HEK293T (cell line): ENCODE measurements around the gene ERBB4.

Experiments
- CTCF ChIA-PET: fragments of 350-600 bp; formaldehyde crosslinking; extraction: SDS; loops from one replicate; lab custom pipeline; 2021; ENCODE audit warnings: antibody characterized with exemption, inconsistent platforms; lab: Yijun Ruan, JAX
- POLR2A ChIA-PET: fragments of 350-600 bp; formaldehyde crosslinking; extraction: SDS; loops from one replicate; lab custom pipeline; 2020; ENCODE audit warnings: antibody characterized with exemption, inconsistent platforms; lab: Yijun Ruan, JAX
- DNase-seq: peaks from one replicate; pipeline ENCODE4 v3.0.0; 2012; ENCODE audit warnings: mixed read lengths; ENCODE audit errors: extremely low spot score
- ARNT ChIP-seq: fragments of 450-650 bp; IDR thresholded peaks from 2 replicates; pipeline ENCODE4 v1.6.1; 2017; ENCODE audit warnings: mild to moderate bottlenecking
- BHLHE40 ChIP-seq: fragments of 450-650 bp; IDR thresholded peaks from 2 replicates; pipeline ENCODE4 v1.6.1; 2016; ENCODE audit warnings: mild to moderate bottlenecking, moderate library complexity, borderline replicate concordance
- CTBP1 ChIP-seq: fragments of 450-650 bp; IDR thresholded peaks from 2 replicates; pipeline ENCODE4 v1.6.1; 2016; ENCODE audit warnings: borderline replicate concordance
- ELF4 ChIP-seq: fragments of 450-650 bp; IDR thresholded peaks from 2 replicates; pipeline ENCODE4 v1.6.1; 2017; ENCODE audit warnings: antibody characterized with exemption
- FOXA1 ChIP-seq: fragments of 450-650 bp; IDR thresholded peaks from 2 replicates; pipeline ENCODE4 v1.6.1; 2016; ENCODE audit warnings: mild to moderate bottlenecking
- FOXK2 ChIP-seq: fragments of 450-650 bp; IDR thresholded peaks from 2 replicates; pipeline ENCODE4 v1.6.1; 2016; ENCODE audit warnings: mild to moderate bottlenecking
- FOXM1 ChIP-seq: fragments of 450-650 bp; IDR thresholded peaks from 2 replicates; pipeline ENCODE4 v1.6.1; 2017; ENCODE audit warnings: mild to moderate bottlenecking, borderline replicate concordance
- HDGF ChIP-seq: fragments of 450-650 bp; IDR thresholded peaks from 2 replicates; pipeline ENCODE4 v1.6.1; 2017; ENCODE audit warnings: antibody characterized with exemption, borderline replicate concordance
- L3MBTL2 ChIP-seq: fragments of 450-650 bp; conservative IDR thresholded peaks from 2 replicates; pipeline ENCODE4 v1.6.1; 2016; ENCODE audit warnings: mild to moderate bottlenecking
- LEF1 ChIP-seq: fragments of 450-650 bp; IDR thresholded peaks from 2 replicates; pipeline ENCODE4 v1.6.1; 2017; ENCODE audit warnings: mild to moderate bottlenecking, borderline replicate concordance
- NFRKB ChIP-seq: fragments of 450-650 bp; IDR thresholded peaks from 2 replicates; pipeline ENCODE4 v1.6.1; 2016; ENCODE audit warnings: mild to moderate bottlenecking, moderate library complexity
- SP1 ChIP-seq: fragments of 450-650 bp; IDR thresholded peaks from 2 replicates; pipeline ENCODE4 v1.6.1; 2017
- SUZ12 ChIP-seq: fragments of 450-650 bp; IDR thresholded peaks from 2 replicates; pipeline ENCODE4 v1.6.1; 2016; ENCODE audit warnings: mild to moderate bottlenecking
- TARDBP ChIP-seq: fragments of 450-650 bp; IDR thresholded peaks from 2 replicates; pipeline ENCODE4 v1.6.1; 2016
- ZNF384 ChIP-seq: fragments of 450-650 bp; IDR thresholded peaks from 2 replicates; pipeline ENCODE4 v1.6.1; 2016
- TF ChIP-seq, protein P1 (sequence below): fragments of 450-650 bp; IDR thresholded peaks from 2 replicates; pipeline ENCODE4 v1.6.1; 2016

ERBB4 gene

DNA sequence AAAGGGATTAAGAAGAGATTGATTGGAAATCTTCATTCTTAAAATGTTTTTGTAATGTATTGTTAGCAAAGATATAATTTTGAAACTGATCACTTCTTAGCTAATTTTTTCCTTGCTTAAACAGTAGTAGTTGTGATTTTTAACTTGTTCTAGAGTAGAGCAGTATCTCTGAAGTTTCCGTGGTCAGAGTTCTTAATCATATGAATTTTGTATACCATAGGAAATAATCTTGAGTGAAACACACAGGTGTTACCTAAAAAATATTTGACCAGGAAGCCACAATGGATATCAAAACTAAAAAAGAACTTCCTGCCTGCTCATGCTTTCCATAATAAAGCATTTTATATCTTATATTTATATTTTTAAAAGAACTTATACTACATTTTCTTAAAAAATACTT lies 907.1 kb downstream of the ERBB4 start:
- no peak for DNase-seq
- POLR2A ChIA-PET = no interaction called here
- TF ChIP-seq BHLHE40 (no peak), FOXA1 (no peak), FOXM1 (no peak), HDGF (no peak), L3MBTL2 (no peak), LEF1 (no peak), ARNT (no peak), SP1 (no peak), ZNF384 (no peak), CTBP1 (no peak), FOXK2 (no peak), SUZ12 (no peak), TARDBP (no peak), ELF4 (no peak), NFRKB (no peak)
- TF ChIP-seq, protein P1, sequence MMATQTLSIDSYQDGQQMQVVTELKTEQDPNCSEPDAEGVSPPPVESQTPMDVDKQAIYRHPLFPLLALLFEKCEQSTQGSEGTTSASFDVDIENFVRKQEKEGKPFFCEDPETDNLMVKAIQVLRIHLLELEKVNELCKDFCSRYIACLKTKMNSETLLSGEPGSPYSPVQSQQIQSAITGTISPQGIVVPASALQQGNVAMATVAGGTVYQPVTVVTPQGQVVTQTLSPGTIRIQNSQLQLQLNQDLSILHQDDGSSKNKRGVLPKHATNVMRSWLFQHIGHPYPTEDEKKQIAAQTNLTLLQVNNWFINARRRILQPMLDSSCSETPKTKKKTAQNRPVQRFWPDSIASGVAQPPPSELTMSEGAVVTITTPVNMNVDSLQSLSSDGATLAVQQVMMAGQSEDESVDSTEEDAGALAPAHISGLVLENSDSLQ = no peak
- CTCF ChIA-PET = no interaction called here

DNA sequence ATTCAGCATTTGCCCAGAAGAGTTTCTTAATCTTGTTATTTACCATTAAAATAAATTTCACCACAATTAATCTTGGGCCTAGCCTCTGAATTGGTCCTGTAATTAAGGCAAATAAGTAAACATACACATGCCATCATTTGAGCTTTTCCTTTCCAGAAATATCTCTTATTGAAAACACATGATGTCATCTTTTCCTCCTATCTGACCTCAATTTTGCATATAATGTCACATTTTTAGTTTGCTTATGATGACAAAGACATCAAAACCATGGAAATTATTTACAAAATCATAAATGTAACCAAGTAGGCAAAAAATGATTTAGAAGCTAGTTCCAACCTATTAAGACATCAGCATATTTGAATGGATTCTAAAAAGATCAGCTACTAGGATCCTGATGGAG lies 915.5 kb downstream of the ERBB4 start:
- POLR2A ChIA-PET = no interaction called here
- no peak for TF ChIP-seq FOXM1
- no peak for TF ChIP-seq ELF4
- no peak for TF ChIP-seq BHLHE40
- TF ChIP-seq LEF1 = no peak
- no peak for TF ChIP-seq FOXK2
- TF ChIP-seq, protein P1 = no peak
- no peak for TF ChIP-seq TARDBP
- no peak for DNase-seq
- CTCF ChIA-PET = no interaction called here

DNA sequence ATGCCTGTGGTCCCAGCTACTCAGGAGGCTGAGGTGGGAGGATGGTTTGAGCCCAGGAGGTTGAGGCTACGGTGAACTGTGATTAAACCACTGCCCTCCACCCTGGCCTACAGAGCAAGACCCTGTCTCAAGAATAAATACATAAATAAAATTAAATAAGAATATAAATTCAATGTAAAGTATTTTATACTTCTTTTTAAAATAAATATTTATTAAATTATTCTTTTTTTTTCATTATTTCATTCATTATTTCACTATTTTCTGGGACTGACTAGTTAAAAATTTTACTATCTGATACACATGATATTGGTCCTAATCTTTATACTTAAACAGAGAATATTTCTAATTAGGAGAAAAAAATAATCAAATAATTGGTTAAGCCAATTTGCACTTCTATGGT lies 917.6 kb downstream of the ERBB4 start:
- DNase-seq = no peak
- CTCF ChIA-PET = no interaction called here
- no peak for TF ChIP-seq FOXA1
- no peak for TF ChIP-seq FOXM1
- no peak for TF ChIP-seq BHLHE40
- TF ChIP-seq HDGF = no peak
- TF ChIP-seq ELF4 = no peak
- TF ChIP-seq SUZ12 = no peak
- POLR2A ChIA-PET = no interaction called here

DNA sequence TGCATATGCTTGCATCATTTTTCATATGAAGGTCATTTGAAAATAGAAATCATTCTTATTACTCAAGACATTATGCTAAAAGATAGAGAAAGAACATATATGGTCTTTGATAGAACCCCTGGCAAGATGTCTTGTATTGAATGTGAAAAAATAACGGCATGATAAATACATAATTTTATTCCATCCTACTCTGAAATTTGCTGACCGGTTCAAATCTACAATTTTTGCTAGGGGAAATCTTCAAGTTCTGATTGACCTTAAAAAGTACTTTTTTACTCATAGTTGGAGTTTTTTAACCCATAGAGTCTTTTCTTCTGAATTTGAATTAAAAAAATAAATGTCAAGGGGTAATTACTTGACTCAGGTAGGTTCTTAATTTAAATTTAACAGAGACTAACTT lies 920.8 kb downstream of the ERBB4 start:
- CTCF ChIA-PET = no interaction called here
- no peak for DNase-seq
- TF ChIP-seq ARNT = no peak
- no peak for TF ChIP-seq SUZ12
- no peak for TF ChIP-seq BHLHE40
- TF ChIP-seq ZNF384 = no peak
- TF ChIP-seq CTBP1 = no peak
- TF ChIP-seq FOXK2 = no peak
- TF ChIP-seq LEF1 = no peak
- TF ChIP-seq SP1 = no peak
- TF ChIP-seq, protein P1 = no peak
- no peak for TF ChIP-seq ELF4
- no peak for TF ChIP-seq TARDBP
- TF ChIP-seq FOXM1 = no peak
- no peak for TF ChIP-seq L3MBTL2
- no peak for TF ChIP-seq NFRKB
- TF ChIP-seq FOXA1 = no peak
- POLR2A ChIA-PET = no interaction called here

DNA sequence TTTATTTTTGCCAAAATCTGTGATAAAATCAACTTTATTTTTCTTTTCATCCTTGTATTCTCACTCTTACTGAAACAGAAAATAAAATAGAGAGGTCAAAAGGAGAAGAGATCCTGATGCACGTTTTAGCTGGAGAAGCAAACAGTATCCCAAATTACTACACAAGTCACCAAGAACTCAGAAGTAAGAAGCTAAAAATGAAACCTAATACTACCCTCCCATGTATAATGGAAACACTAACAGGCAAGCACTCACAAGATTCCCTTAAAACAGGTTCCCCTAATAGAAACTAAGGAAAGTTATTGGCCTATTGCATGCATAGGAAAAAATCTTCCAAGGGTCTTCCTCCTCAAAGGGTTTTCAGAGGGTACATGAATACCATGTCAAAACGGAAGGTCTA lies 927.0 kb downstream of the ERBB4 start:
- DNase-seq = no peak
- CTCF ChIA-PET = no interaction called here
- TF ChIP-seq FOXA1 (no peak), HDGF (no peak), FOXM1 (no peak), FOXK2 (no peak), CTBP1 (no peak), L3MBTL2 (no peak), SP1 (no peak), ELF4 (no peak), BHLHE40 (no peak), SUZ12 (no peak), LEF1 (no peak)
- TF ChIP-seq, protein P1 = no peak
- POLR2A ChIA-PET = no interaction called here

DNA sequence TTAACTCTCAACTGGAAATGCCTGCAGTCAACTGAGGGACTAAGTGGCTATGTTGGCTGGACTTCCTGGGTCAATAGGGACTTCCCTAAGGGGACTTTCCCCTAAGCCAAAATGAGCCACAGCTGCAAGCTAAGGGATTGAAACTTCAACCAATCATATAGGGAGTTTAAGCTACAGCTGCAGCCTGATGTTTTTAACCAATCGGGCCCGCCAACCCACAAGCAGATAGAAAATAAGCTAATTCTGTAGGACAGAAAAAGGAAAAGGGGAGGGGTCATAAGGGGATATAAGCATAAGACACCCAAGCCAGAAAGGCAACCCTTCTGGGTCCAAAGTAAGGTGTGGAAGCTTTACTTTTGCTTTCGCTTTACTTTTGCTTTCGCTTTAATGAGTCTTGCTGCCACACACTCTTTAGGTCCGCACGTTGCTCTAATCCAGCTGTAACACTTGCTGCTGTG lies 927.5 kb downstream of the ERBB4 start:
- CTCF ChIA-PET = no interaction called here
- POLR2A ChIA-PET = no interaction called here
- no peak for TF ChIP-seq ELF4
- no peak for TF ChIP-seq SP1
- no peak for TF ChIP-seq ZNF384
- no peak for TF ChIP-seq FOXM1
- no peak for TF ChIP-seq CTBP1
- TF ChIP-seq LEF1 = no peak
- no peak for TF ChIP-seq SUZ12
- TF ChIP-seq FOXA1 = no peak
- TF ChIP-seq TARDBP = no peak
- no peak for TF ChIP-seq BHLHE40
- TF ChIP-seq, protein P1 = no peak
- TF ChIP-seq L3MBTL2 = no peak
- TF ChIP-seq HDGF = no peak
- TF ChIP-seq ARNT = no peak
- TF ChIP-seq FOXK2 = no peak
- no peak for TF ChIP-seq NFRKB
- no peak for DNase-seq
